Uterus (tissue), 4 donors: ENCODE data around the gene RNPS1. TPM values are rescaled to one million over a fixed set of nuclear protein-coding genes. Genes with fewer than 3 reads are reported as not detected.

Source experiments
- DNase-seq, 2 donors: peaks; one replicate each; pipeline ENCODE4 v3.0.0-alpha.2; 2019 to 2020
- H3K27ac ChIP-seq, 2 donors: fragments of 200-600 bp; sonication (generic); 1 replicate in 1 of 2; 2 replicates in 1 of 2; pipeline ENCODE4 v1.5.1; 2016 to 2018
- H3K27me3 ChIP-seq, 2 donors: fragments of 200-600 bp; sonication (generic); one replicate each; pipeline ENCODE4 v1.5.1; 2018 to 2019; ENCODE audit warnings: control low read depth in 1 of 2
- H3K36me3 ChIP-seq, 2 donors: fragments of 200-600 bp; sonication (generic); one replicate each; pipeline ENCODE4 v1.5.1; 2019; ENCODE audit warnings: control low read depth in 1 of 2
- H3K4me1 ChIP-seq, 2 donors: fragments of 200-600 bp; sonication (generic); one replicate each; pipeline ENCODE4 v1.5.1; 2018 to 2019; ENCODE audit warnings: control low read depth in 1 of 2
- H3K4me3 ChIP-seq, 2 donors: fragments of 200-600 bp; sonication (generic); 1 replicate in 1 of 2; 2 replicates in 1 of 2; pipeline ENCODE4 v1.5.1; 2018 to 2019; ENCODE audit warnings: mild to moderate bottlenecking in 1 of 2
- H3K9me3 ChIP-seq, 2 donors: fragments of 200-600 bp; sonication (generic); one replicate each; pipeline ENCODE4 v1.5.1; 2019; ENCODE audit warnings: control low read depth in 1 of 2
- CTCF ChIP-seq, 4 experiments: fragments of 200-600 bp in 2 of 4; fragments of 450-650 bp in 2 of 4; sonication (generic) in 2 of 4; IDR thresholded peaks; one replicate each; pipeline ENCODE4 v1.5.1; 2016 to 2019; ENCODE audit warnings: antibody characterized with exemption in 4 of 4, mild to moderate bottlenecking in 2 of 4, moderate library complexity in 1 of 4
- POLR2A ChIP-seq, 2 donors: fragments of 450-650 bp; IDR thresholded peaks; one replicate each; pipeline ENCODE4 v1.6.1; 2016; ENCODE audit warnings: antibody characterized with exemption in 2 of 2, mild to moderate bottlenecking in 1 of 2, moderate library complexity in 1 of 2
- intact Hi-C: fragments of 100-400 bp; cut with DNase I; formaldehyde crosslinking; loops from one replicate; pipeline ENCODE4 v1.15.1; 2023; ENCODE audit warnings: low total_unique reads
- total RNA-seq, 4 donors: library from RNA; depleted of rRNA in 3 of 4; stranded (reverse); fragments of >200 nt in 3 of 4; gene quantifications; one replicate each; pipeline versions ENCODE4 v1.1.0 to v1.2.4, GENCODE V29; 2014 to 2023
- donor health status: DM: yes; HTN: yes; CAD: no.

The RNPS1 gene
- total RNA-seq, 4 donors from 2014 or later: 36.1 to 175 (median 85.5) TPM

GRCh38 chr16:2233872-2234812 lies 33.8 kb downstream of the RNPS1 start:
- H3K27ac ChIP-seq: no peak overlapping the region
- no peak overlapping the region for H3K4me3 ChIP-seq
- intact Hi-C loops: no loop called here
- peaks cover 5 to 7% of the 10 kb centered on the region in 2 donors for H3K27me3 ChIP-seq
- H3K4me1 ChIP-seq: peaks cover 0 to 12% of the 10 kb centered on the region in 2 donors
- TF ChIP-seq POLR2A (IDR thresholded peaks at IDR 0.05) (no peak), CTCF (IDR thresholded peaks at IDR 0.05) (no peak)
- no peaks in the 10 kb centered on the region for H3K36me3 ChIP-seq
- no peak for DNase-seq
- no peaks in the 10 kb centered on the region for H3K9me3 ChIP-seq

GRCh38 chr16:2233046-2233775 lies 34.7 kb downstream of the RNPS1 start:
- Histone ChIP-seq H3K27ac (no peak overlapping the region), H3K27me3 (peaks cover 5 to 7% of the 10 kb centered on the region in 2 donors)

DNA sequence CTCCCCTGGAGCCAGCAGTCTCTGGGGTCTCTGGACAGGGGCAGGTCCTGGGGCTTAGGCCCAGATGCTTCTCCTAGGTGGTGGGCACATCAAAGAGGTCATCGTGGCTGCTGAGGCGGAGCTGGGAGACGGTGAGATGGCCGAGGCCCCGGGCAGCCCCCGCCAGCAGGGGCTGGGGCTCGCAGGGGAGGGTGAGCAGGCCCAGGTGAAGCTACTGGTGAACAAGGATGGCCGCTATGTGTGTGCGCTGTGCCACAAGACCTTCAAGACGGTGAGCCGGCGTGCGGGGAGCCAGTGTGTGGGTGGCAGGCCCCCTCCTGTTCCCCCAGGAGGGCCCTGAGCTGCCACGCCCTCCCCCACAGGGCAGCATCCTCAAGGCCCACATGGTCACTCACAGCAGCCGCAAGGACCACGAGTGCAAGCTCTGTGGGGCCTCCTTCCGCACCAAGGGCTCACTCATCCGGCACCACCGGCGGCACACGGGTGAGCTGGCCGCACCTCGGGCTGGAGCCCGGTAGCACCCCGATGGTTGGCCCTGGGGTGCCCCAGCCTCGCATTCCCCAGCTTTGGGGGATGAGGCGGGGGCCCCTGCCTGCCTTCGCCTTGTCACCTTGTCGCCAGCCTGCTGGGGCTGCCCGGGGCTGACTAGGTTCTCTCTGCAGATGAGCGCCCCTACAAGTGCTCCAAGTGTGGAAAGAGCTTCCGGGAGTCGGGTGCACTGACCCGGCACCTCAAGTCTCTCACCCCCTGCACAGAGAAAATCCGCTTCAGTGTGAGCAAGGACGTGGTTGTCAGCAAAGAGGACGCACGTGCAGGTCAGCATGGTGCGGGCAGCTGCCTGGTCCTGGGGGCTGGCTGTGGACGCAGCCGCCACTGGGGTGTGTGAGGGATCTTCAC lies 35.6 kb downstream of the RNPS1 start:
- no peak for DNase-seq
- Histone ChIP-seq H3K27ac (no peak overlapping the region), H3K4me1 (peaks cover 0 to 12% of the 10 kb centered on the region in 2 donors), H3K9me3 (no peaks in the 10 kb centered on the region), H3K27me3 (peaks cover 5 to 7% of the 10 kb centered on the region in 2 donors), H3K36me3 (no peaks in the 10 kb centered on the region), H3K4me3 (no peak overlapping the region)
- TF ChIP-seq CTCF (IDR thresholded peaks at IDR 0.05) (no peak), POLR2A (IDR thresholded peaks at IDR 0.05) (no peak)
- intact Hi-C loops: no loop called here

More at GRCh38 chr16:2233046-2233775, 34.7 kb downstream of the RNPS1 start:
- Histone ChIP-seq H3K36me3 (no peaks in the 10 kb centered on the region), H3K4me3 (no peak overlapping the region), H3K9me3 (no peaks in the 10 kb centered on the region), H3K4me1 (peaks cover 0 to 12% of the 10 kb centered on the region in 2 donors)
- intact Hi-C loops: no loop called here
- DNase-seq: no peak
- no peak for TF ChIP-seq CTCF (IDR thresholded peaks at IDR 0.05)
- no peak for TF ChIP-seq POLR2A (IDR thresholded peaks at IDR 0.05)

GRCh38 chr16:2231016-2231931 lies 36.7 kb downstream of the RNPS1 start:
- Histone ChIP-seq H3K4me3 (no peak overlapping the region), H3K9me3 (no peaks in the 10 kb centered on the region), H3K27me3 (no peaks in the 10 kb centered on the region), H3K27ac (no peak overlapping the region), H3K4me1 (peaks cover 0 to 2% of the 10 kb centered on the region in 2 donors), H3K36me3 (no peaks in the 10 kb centered on the region)
- intact Hi-C loops: no loop called here
- no peak for DNase-seq
- TF ChIP-seq POLR2A (IDR thresholded peaks at IDR 0.05) (no peak), CTCF (IDR thresholded peaks at IDR 0.05) (no peak)
